ENCODE results near the gene ROBO1. TPM values are rescaled to one million over a fixed set of nuclear protein-coding genes. Genes with fewer than 3 reads are reported as not detected.
A peak's percentile ranks its signal among the peaks of the same experiment; 100 is the strongest.

ROBO1 gene
- total RNA-seq, 1 donor from 2014 or later: 18.7 TPM

GRCh38 chr3:78924711-78925110 is 843.1 kb downstream of the ROBO1 start:
- DNase-seq (ENCODE audit: low read depth): no peak

GRCh38 chr3:78919021-78919755 is 848.6 kb downstream of the ROBO1 start:
- DNase-seq (ENCODE audit: low read depth): peak; percentile 62

GRCh38 chr3:78918361-78919020 is 849.3 kb downstream of the ROBO1 start:
- DNase-seq (ENCODE audit: low read depth): peak; percentile 10

- no peak for DNase-seq (ENCODE audit: low read depth)
Measured at GRCh38 chr3:78917536-78917935, 850.3 kb downstream of the ROBO1 start.

- DNase-seq (ENCODE audit: low read depth): no peak
Measured at GRCh38 chr3:78913711-78914110, 854.1 kb downstream of the ROBO1 start.

GRCh38 chr3:78912687-78913086 is 855.1 kb downstream of the ROBO1 start:
- DNase-seq (ENCODE audit: low read depth): no peak

GRCh38 chr3:78912259-78912658 is 855.5 kb downstream of the ROBO1 start:
- DNase-seq (ENCODE audit: low read depth): no peak

- no peak for DNase-seq (ENCODE audit: low read depth)
Measured at GRCh38 chr3:78911394-78911793, 856.4 kb downstream of the ROBO1 start.

GRCh38 chr3:78908236-78908635 is 859.6 kb downstream of the ROBO1 start:
- DNase-seq (ENCODE audit: low read depth): no peak

- DNase-seq (ENCODE audit: low read depth): no peak
Measured at GRCh38 chr3:78907367-78907766, 860.4 kb downstream of the ROBO1 start.

GRCh38 chr3:78906930-78907329 is 860.9 kb downstream of the ROBO1 start:
- DNase-seq (ENCODE audit: low read depth): no peak

- no peak for DNase-seq (ENCODE audit: low read depth)
Measured at GRCh38 chr3:78906245-78906644, 861.6 kb downstream of the ROBO1 start.

GRCh38 chr3:78905700-78906099 is 862.1 kb downstream of the ROBO1 start:
- no peak for DNase-seq (ENCODE audit: low read depth)

- DNase-seq (ENCODE audit: low read depth): no peak
Measured at GRCh38 chr3:78901544-78901943, 866.3 kb downstream of the ROBO1 start.

- DNase-seq (ENCODE audit: low read depth): no peak
Measured at GRCh38 chr3:78900880-78901279, 866.9 kb downstream of the ROBO1 start.

- no peak for DNase-seq (ENCODE audit: low read depth)
Measured at GRCh38 chr3:78900426-78900825, 867.4 kb downstream of the ROBO1 start.

GRCh38 chr3:78895528-78895927 is 872.3 kb downstream of the ROBO1 start:
- DNase-seq (ENCODE audit: low read depth): no peak

- no peak for DNase-seq (ENCODE audit: low read depth)
Measured at GRCh38 chr3:78894787-78895186, 873.0 kb downstream of the ROBO1 start.

- DNase-seq (ENCODE audit: low read depth): no peak
Measured at GRCh38 chr3:78893161-78893560, 874.6 kb downstream of the ROBO1 start.

- DNase-seq (ENCODE audit: low read depth): no peak
Measured at GRCh38 chr3:78889348-78889747, 878.5 kb downstream of the ROBO1 start.

GRCh38 chr3:78888635-78889034 is 879.2 kb downstream of the ROBO1 start:
- DNase-seq (ENCODE audit: low read depth): no peak

GRCh38 chr3:78887547-78888011 is 880.2 kb downstream of the ROBO1 start:
- no peak for DNase-seq (ENCODE audit: low read depth)

- peak; percentile 11 for DNase-seq (ENCODE audit: low read depth)
Measured at GRCh38 chr3:78887029-78887428, 880.8 kb downstream of the ROBO1 start.

All from myocyte (in vitro differentiated cells).